VCaP (cell line): Measurements from ENCODE around the gene RAB27A.

Experiments
- H3K27ac ChIP-seq: fragments of 450-650 bp; 2 replicates; pipeline ENCODE4 v1.5.1; 2017
- CTCF ChIP-seq: fragments of 450-650 bp; conservative IDR thresholded peaks from 2 replicates; pipeline ENCODE4 v1.5.1; 2017; ENCODE audit warnings: mild to moderate bottlenecking, moderate library complexity

The RAB27A gene

GRCh38 chr15:55230051-55230670 is 59.5 kb downstream of the RAB27A start:
- no peak overlapping the region for H3K27ac ChIP-seq
- no peak for TF ChIP-seq CTCF

DNA sequence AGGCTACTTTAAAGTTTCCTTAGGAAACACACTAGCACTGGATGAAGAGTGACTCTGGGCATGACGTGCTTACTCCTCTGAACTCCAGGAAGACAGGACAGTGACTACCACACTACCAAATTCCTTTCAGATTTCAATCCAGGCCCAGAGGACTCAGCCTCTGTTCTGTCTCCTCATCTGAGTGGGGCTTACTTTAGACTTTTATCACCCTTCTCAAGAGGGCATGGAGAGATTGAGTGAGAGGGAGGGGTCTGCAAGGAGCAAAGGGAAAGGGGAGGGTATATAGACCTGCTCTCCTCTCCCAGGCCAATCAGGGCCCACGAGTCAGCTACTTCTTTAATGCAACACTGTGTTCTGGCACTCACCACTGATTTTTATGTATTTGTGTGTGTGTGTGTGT is 63.5 kb downstream of the RAB27A start:
- TF ChIP-seq CTCF: no peak
- H3K27ac ChIP-seq: no peak overlapping the region

DNA sequence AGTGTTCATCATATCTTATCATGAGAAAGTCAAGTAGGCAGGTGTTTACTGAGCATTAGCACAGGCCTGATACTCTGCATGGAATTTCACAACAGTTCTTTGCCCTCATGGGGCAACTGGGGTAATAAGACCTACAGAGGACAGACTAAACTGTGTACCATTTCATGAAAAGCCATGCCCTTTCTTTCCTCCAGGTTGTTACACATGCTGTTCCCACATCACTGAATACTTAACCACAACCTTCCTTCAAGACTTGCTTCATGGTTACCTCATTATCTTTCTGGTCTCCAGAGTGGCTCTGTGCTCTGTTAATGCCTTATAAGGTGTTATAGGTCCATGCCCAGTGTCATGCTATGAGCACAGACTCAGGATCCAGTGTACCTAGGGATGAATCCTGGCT is 64.7 kb downstream of the RAB27A start:
- no peak overlapping the region for H3K27ac ChIP-seq
- no peak for TF ChIP-seq CTCF

GRCh38 chr15:55222588-55222987 is 67.0 kb downstream of the RAB27A start:
- TF ChIP-seq CTCF: no peak
- H3K27ac ChIP-seq: no peak overlapping the region

DNA sequence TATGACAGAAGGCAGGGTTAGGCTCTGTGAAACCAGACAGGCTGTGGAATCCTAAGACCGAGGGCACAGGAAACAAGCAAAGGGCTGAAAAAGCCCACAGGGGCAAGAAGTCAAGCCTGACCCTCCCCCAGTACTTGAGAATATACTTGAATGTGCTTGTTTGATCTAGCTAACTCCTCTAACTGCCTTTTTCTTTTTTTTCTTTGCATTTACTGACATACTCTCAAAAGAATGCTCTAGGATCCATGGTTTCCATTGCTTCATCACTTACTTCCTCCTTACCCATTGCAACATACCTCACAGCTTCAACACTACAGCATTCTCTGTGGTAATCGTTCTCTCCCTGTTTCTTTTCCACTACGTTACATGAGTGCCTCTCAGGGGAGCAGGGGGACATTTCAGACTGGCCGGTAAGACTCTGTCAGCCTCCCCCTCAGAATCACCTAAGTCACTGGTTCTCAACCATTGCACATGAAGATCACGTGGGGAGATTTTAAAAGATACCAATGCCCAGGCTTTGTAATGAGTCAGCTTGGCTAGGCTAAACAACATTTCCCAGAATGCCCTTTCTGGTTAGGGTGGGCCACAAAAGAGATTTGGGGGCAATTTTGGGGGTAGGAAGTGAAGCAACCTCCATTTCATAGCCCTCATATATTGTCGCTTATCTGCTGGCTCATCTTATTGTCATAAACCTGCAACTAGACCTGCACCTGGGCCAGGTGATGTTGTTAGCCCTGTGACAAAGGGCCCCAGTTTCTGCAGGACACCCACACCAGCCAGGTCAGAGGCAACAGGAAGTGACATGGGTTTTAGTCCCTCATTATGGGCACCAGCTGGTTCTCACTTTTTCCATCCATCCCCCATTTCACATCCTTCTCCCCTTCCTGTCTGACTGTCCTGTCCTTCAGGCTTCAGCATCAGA is 68.3 kb downstream of the RAB27A start:
- TF ChIP-seq CTCF: no peak
- H3K27ac ChIP-seq: no peak overlapping the region

GRCh38 chr15:55220606-55221005 is 69.0 kb downstream of the RAB27A start:
- H3K27ac ChIP-seq: no peak overlapping the region
- no peak for TF ChIP-seq CTCF

GRCh38 chr15:55218056-55218455 is 71.6 kb downstream of the RAB27A start:
- H3K27ac ChIP-seq: no peak overlapping the region
- no peak for TF ChIP-seq CTCF
